ENCODE results near the gene DIP2A.

DIP2A gene

DNA sequence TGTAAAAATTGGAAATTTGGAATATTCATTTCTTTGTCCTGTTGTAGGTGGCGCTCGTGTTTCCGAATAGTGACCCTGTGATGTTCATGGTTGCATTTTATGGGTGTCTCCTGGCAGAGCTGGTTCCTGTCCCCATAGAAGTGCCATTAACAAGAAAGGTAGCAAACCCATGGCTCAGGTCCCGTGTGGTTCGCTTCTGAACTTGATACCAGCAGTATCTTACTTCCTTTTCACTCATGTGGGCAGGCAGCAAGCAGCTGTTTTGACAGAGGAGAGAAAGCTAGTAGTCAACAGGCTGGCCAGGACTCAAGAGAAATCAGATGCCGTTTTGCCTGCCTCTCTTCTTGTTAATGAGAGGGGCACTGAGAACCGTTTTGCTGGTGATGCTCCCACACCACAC lies 73.4 kb downstream of the DIP2A start:
- no peak overlapping the region for H3K4me3 ChIP-seq (ENCODE audit: low read depth in 1 of 2, low read length in 2 of 2)
- no peak overlapping the region for H2AFZ ChIP-seq (ENCODE audit: low read depth, low read length)
- H3K27ac ChIP-seq (ENCODE audit: low read length) = no peak overlapping the region
- H3K4me1 ChIP-seq (ENCODE audit: insufficient read depth, low read length) = no peaks in the 10 kb centered on the region
- no peaks in the 10 kb centered on the region for H4K20me1 ChIP-seq (ENCODE audit: insufficient read depth, low read length)
- ATAC-seq (ENCODE audit: insufficient read depth, low read depth) (no peak), DNase-seq (no peak)
- no peaks in the 10 kb centered on the region for H3K27me3 ChIP-seq (ENCODE audit: insufficient read depth, low read length, poor library complexity)
- peaks cover 70% of the 10 kb centered on the region for H3K36me3 ChIP-seq (ENCODE audit: insufficient read depth, low read length)
- H3K79me2 ChIP-seq (ENCODE audit: insufficient read depth, low read length) = no peaks in the 10 kb centered on the region; the same call in 1 of the 2 replicates
- H3K9ac ChIP-seq (ENCODE audit: low read depth, low read length) = no peak overlapping the region
- no peak overlapping the region for H3K4me2 ChIP-seq (ENCODE audit: insufficient read depth, low read length)
- TF ChIP-seq EZH2 (IDR thresholded peaks at IDR 0.05; ENCODE audit: borderline replicate concordance, low read depth, low read length, severe bottlenecking) = no peak
- TF ChIP-seq, protein P1, sequence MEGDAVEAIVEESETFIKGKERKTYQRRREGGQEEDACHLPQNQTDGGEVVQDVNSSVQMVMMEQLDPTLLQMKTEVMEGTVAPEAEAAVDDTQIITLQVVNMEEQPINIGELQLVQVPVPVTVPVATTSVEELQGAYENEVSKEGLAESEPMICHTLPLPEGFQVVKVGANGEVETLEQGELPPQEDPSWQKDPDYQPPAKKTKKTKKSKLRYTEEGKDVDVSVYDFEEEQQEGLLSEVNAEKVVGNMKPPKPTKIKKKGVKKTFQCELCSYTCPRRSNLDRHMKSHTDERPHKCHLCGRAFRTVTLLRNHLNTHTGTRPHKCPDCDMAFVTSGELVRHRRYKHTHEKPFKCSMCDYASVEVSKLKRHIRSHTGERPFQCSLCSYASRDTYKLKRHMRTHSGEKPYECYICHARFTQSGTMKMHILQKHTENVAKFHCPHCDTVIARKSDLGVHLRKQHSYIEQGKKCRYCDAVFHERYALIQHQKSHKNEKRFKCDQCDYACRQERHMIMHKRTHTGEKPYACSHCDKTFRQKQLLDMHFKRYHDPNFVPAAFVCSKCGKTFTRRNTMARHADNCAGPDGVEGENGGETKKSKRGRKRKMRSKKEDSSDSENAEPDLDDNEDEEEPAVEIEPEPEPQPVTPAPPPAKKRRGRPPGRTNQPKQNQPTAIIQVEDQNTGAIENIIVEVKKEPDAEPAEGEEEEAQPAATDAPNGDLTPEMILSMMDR (IDR thresholded peaks at IDR 0.05; ENCODE audit: borderline replicate concordance, extremely low read depth, low read length, poor library complexity, severe bottlenecking) = no peak
- no peaks in the 10 kb centered on the region for H3K9me3 ChIP-seq (ENCODE audit: insufficient read depth, low read length, severe bottlenecking)

DNA sequence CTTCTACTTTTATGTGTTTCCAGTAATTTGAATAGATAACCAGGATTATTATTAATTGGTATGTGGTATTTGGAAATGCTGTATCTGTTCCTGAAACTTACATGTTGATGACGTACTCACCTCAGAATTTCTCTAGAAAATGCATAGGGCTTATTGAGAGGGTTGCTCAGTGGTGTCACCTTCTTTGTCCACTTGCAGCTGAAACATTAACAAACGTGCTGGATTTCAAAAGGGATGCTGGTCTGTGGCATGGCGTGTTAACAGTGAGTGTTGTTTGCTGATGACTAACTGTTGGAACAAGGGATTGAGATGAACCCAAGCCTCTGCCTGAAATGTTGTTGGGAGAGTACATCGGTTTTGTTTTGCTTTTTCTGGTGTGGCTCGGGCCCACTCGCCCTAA lies 78.3 kb downstream of the DIP2A start:
- DNase-seq (no peak), ATAC-seq (ENCODE audit: insufficient read depth, low read depth) (no peak)
- Histone ChIP-seq H2AFZ (ENCODE audit: low read depth, low read length) (no peak overlapping the region), H3K27me3 (ENCODE audit: insufficient read depth, low read length, poor library complexity) (no peaks in the 10 kb centered on the region), H3K4me1 (ENCODE audit: insufficient read depth, low read length) (no peaks in the 10 kb centered on the region), H3K4me3 (ENCODE audit: low read depth in 1 of 2, low read length in 2 of 2) (no peak overlapping the region), H3K79me2 (ENCODE audit: insufficient read depth, low read length) (no peaks in the 10 kb centered on the region), H4K20me1 (ENCODE audit: insufficient read depth, low read length) (no peaks in the 10 kb centered on the region), H3K9me3 (ENCODE audit: insufficient read depth, low read length, severe bottlenecking) (no peaks in the 10 kb centered on the region), H3K27ac (ENCODE audit: low read length) (no peak overlapping the region), H3K4me2 (ENCODE audit: insufficient read depth, low read length) (no peak overlapping the region), H3K36me3 (ENCODE audit: insufficient read depth, low read length) (peaks cover 82% of the 10 kb centered on the region), H3K9ac (ENCODE audit: low read depth, low read length) (no peak overlapping the region)
- TF ChIP-seq, protein P1 (IDR thresholded peaks at IDR 0.05; ENCODE audit: borderline replicate concordance, extremely low read depth, low read length, poor library complexity, severe bottlenecking) = no peak
- TF ChIP-seq EZH2 (IDR thresholded peaks at IDR 0.05; ENCODE audit: borderline replicate concordance, low read depth, low read length, severe bottlenecking) = no peak

DNA sequence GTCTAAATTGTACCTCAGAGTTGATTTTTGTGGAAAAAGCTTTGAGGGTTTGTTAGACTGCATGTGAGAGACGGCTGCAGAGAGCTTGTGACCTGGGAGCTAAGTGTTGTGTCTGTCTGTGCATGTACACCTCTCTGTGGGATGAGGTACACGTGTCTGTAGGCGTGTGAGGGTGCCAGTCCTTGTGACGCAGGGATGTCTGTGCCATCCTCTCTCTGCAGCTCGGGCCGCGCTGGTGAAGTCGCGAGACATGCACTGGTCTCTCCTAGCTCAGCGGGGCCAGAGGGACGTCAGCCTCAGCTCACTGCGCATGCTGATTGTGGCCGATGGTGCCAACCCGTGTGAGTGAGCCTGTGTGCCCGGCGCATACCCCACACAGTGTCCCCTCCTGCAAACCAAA lies 79.6 kb downstream of the DIP2A start:
- Histone ChIP-seq H3K9me3 (ENCODE audit: insufficient read depth, low read length, severe bottlenecking) (no peaks in the 10 kb centered on the region), H3K4me1 (ENCODE audit: insufficient read depth, low read length) (no peaks in the 10 kb centered on the region), H3K4me3 (ENCODE audit: low read depth in 1 of 2, low read length in 2 of 2) (no peak overlapping the region), H2AFZ (ENCODE audit: low read depth, low read length) (no peak overlapping the region), H3K27me3 (ENCODE audit: insufficient read depth, low read length, poor library complexity) (no peaks in the 10 kb centered on the region), H3K27ac (ENCODE audit: low read length) (no peak overlapping the region), H3K79me2 (ENCODE audit: insufficient read depth, low read length) (no peaks in the 10 kb centered on the region), H3K36me3 (ENCODE audit: insufficient read depth, low read length) (peaks cover 87% of the 10 kb centered on the region), H4K20me1 (ENCODE audit: insufficient read depth, low read length) (no peaks in the 10 kb centered on the region), H3K9ac (ENCODE audit: low read depth, low read length) (no peak overlapping the region), H3K4me2 (ENCODE audit: insufficient read depth, low read length) (no peak overlapping the region)
- DNase-seq (no peak), ATAC-seq (ENCODE audit: insufficient read depth, low read depth) (no peak)
- TF ChIP-seq EZH2 (IDR thresholded peaks at IDR 0.05; ENCODE audit: borderline replicate concordance, low read depth, low read length, severe bottlenecking) = no peak
- TF ChIP-seq, protein P1 (IDR thresholded peaks at IDR 0.05; ENCODE audit: borderline replicate concordance, extremely low read depth, low read length, poor library complexity, severe bottlenecking) = no peak

Data from DND-41 (cell line).